ENCODE results near the gene RMC1.

RMC1 gene

DNA sequence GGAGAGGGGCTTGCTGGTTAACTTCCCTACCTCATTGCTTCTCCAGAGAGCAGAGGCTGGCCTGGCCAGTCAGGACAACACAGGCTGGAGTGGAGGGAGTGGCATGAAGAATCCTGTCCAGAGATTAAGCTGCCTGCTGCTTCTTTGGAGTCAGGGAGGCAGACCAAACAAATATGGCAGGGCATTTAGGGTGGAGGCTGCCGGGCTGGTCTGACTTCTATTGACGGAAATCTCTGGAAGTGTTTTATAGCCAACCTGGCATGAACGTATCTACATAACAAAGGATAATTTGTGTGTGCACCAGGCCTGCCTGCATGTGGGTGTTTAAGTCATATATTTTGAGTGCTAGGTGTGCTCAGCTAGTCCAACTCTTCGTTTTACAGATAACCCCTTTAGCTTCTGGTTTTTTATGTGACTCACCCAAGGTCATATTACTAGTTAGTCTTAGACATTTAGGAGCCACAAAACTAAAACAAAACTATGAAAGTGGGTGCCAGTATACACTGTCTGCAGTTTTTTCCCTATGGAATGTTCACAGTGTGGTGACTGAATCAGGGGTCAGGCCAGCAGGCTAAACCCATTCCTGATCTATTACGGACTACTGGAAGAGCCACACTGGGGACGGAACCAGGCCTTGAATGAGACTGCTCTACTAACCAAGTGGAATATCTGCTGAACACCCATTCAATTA is 77.5 kb downstream of the RMC1 start:
- TF ChIP-seq, protein P1, sequence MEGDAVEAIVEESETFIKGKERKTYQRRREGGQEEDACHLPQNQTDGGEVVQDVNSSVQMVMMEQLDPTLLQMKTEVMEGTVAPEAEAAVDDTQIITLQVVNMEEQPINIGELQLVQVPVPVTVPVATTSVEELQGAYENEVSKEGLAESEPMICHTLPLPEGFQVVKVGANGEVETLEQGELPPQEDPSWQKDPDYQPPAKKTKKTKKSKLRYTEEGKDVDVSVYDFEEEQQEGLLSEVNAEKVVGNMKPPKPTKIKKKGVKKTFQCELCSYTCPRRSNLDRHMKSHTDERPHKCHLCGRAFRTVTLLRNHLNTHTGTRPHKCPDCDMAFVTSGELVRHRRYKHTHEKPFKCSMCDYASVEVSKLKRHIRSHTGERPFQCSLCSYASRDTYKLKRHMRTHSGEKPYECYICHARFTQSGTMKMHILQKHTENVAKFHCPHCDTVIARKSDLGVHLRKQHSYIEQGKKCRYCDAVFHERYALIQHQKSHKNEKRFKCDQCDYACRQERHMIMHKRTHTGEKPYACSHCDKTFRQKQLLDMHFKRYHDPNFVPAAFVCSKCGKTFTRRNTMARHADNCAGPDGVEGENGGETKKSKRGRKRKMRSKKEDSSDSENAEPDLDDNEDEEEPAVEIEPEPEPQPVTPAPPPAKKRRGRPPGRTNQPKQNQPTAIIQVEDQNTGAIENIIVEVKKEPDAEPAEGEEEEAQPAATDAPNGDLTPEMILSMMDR (IDR thresholded peaks at IDR 0.05; ENCODE audit: control insufficient read depth, insufficient read depth, low read depth, low read length, missing control alignments): no peak
- no peak overlapping the region for H3K4me3 ChIP-seq (ENCODE audit: control insufficient read depth, low read depth, low read length)
- DNase-seq (ENCODE audit: low read depth): peak; percentile 29

Data from AG09309 (cell line).